Peyer's patch (tissue), 4 donors: ENCODE data around the gene ANTXR1. TPM values are rescaled to one million over a fixed set of nuclear protein-coding genes. Genes with fewer than 3 reads are reported as not detected.
"Not testable (repeated sequence)": the region's sequence is repeated elsewhere in the genome, so short reads cannot be mapped to it uniquely, and the experiment has no call there.

Experiments used
- DNase-seq, 3 donors: peaks; one replicate each; pipeline ENCODE4 v3.0.0-alpha.2; 2017 to 2019
- H3K27ac ChIP-seq, 4 donors: fragments of 200-600 bp; sonication (generic); one replicate each; pipeline ENCODE4 v1.5.1; 2016 to 2019
- H3K27me3 ChIP-seq, 2 donors: fragments of 200-600 bp; sonication (generic); one replicate each; pipeline ENCODE4 v1.5.1; 2019
- H3K36me3 ChIP-seq, 3 donors: fragments of 200-600 bp; sonication (generic); one replicate each; pipeline ENCODE4 v1.5.1; 2016 to 2019
- H3K4me1 ChIP-seq, 4 donors: fragments of 200-600 bp; sonication (generic); one replicate each; pipeline ENCODE4 v1.5.1; 2016 to 2019
- H3K4me3 ChIP-seq, 4 donors: fragments of 200-600 bp; sonication (generic); 1 replicate in 3 of 4; 2 replicates in 1 of 4; pipeline ENCODE4 v1.5.1; 2016 to 2019; ENCODE audit warnings: mild to moderate bottlenecking in 1 of 4
- H3K9me3 ChIP-seq, 4 donors: fragments of 200-600 bp; sonication (generic); one replicate each; pipeline ENCODE4 v1.5.1; 2016 to 2019; ENCODE audit warnings: mild to moderate bottlenecking in 1 of 4
- POLR2A ChIP-seq, 2 donors: fragments of 450-650 bp; IDR thresholded peaks; one replicate each; pipeline ENCODE4 v1.5.1; 2017; ENCODE audit warnings: antibody characterized with exemption in 2 of 2, mild to moderate bottlenecking in 2 of 2, moderate library complexity in 2 of 2
- total RNA-seq, 4 donors: library from RNA; depleted of rRNA; stranded (reverse); fragments of >200 nt; gene quantifications; one replicate each; pipeline ENCODE4 v1.1.0, GENCODE V29; 2016
- TF ChIP-seq, protein P1 (sequence below), 6 experiments: fragments of 450-650 bp in 4 of 6; fragments of 200-600 bp in 2 of 6; sonication (generic) in 1 of 6; IDR thresholded peaks; one replicate each; pipeline ENCODE4 v1.5.1; 2017 to 2019; ENCODE audit warnings: antibody characterized with exemption in 6 of 6, mild to moderate bottlenecking in 3 of 6, moderate library complexity in 1 of 6

The ANTXR1 gene
- total RNA-seq, 4 donors from 2014 or later = 5.4 to 39.6 (median 25.0) TPM

DNA sequence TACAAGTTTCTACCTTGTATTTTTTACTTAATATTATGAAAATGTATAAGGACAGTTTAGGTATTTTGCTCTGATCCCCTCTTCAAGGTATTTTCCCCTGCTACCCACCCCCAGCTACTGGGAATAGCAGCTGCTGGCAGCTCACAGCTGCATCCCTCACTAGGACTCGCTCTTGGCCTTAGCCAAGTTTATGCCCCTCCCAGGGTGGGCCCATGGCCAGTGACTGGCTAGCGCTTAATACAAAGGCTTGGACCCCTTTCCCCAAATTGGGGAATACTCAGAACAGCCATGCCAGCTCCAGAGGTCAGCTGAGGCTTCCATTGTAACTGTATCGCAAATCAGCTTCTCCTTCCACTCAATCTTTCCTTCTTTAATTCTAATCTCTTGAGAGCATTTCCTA is 242.8 kb downstream of the ANTXR1 start:
- TF ChIP-seq POLR2A (IDR thresholded peaks at IDR 0.05) = no peak
- TF ChIP-seq, protein P1, sequence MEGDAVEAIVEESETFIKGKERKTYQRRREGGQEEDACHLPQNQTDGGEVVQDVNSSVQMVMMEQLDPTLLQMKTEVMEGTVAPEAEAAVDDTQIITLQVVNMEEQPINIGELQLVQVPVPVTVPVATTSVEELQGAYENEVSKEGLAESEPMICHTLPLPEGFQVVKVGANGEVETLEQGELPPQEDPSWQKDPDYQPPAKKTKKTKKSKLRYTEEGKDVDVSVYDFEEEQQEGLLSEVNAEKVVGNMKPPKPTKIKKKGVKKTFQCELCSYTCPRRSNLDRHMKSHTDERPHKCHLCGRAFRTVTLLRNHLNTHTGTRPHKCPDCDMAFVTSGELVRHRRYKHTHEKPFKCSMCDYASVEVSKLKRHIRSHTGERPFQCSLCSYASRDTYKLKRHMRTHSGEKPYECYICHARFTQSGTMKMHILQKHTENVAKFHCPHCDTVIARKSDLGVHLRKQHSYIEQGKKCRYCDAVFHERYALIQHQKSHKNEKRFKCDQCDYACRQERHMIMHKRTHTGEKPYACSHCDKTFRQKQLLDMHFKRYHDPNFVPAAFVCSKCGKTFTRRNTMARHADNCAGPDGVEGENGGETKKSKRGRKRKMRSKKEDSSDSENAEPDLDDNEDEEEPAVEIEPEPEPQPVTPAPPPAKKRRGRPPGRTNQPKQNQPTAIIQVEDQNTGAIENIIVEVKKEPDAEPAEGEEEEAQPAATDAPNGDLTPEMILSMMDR (IDR thresholded peaks at IDR 0.05) = no peak
- DNase-seq = no peak

DNA sequence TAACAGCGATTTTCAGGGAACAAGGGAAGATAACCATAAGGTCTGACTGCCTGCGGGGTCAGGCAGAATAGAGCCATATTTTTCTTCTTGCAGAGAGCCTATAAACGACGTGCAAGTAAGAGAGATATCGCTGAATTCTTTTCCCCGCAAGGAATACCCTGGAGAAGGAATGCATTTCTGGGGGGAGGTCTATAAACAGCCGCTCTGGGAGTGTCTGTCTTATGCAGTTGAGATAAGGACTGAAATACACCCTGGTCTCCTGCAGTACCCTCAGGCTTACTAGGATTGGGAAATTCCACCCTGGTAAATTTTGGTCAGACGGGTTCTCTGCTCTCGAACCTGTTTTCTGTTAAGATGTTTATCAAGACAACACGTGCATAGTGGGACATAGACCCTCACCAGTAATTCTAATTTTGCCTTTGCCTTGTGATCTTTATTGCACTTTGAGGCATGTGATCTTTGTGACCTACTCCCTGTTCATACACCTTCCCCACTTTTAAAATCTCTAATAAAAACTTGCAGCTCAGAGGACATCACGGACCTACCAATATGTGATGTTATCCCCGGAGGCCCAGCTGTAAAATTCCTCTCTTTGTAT is 247.1 kb downstream of the ANTXR1 start:
- H3K27ac ChIP-seq, H3K4me3 ChIP-seq, H3K27me3 ChIP-seq, H3K9me3 ChIP-seq, H3K36me3 ChIP-seq, H3K4me1 ChIP-seq, DNase-seq: not testable (repeated sequence)

More for the DNA sequence above, 242.8 kb downstream of the ANTXR1 start:
- Histone ChIP-seq H3K27me3 (no peaks in the 10 kb centered on the region), H3K4me3 (no peak overlapping the region), H3K27ac (no peak overlapping the region), H3K36me3 (no peaks in the 10 kb centered on the region), H3K9me3 (peaks cover 0 to 5% (median 1%) of the 10 kb centered on the region in 4 donors), H3K4me1 (no peaks in the 10 kb centered on the region)

DNA sequence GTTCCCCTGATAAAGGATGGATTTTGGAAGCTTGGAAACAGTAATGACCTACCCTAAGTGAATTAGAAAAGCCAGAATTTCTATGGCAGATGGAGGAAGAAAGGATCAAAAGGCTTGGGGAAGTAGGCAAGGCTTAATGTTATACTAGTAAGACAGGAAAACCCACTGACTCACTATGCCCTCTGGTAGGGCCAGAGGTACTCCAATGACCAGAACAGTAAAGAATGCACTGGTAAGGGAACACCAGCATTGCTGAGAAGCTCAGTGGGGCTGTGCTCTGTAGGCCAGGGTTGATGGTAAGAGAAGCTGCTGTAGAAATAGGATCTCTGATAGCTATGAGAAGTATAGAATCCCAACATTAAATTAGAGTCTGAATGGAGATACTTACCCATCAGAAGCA is 247.7 kb downstream of the ANTXR1 start:
- no peaks in the 10 kb centered on the region for H3K36me3 ChIP-seq
- H3K27ac ChIP-seq = no peak overlapping the region
- no peaks in the 10 kb centered on the region for H3K4me1 ChIP-seq
- no peak for DNase-seq
- H3K9me3 ChIP-seq = peaks cover 0 to 5% (median 2%) of the 10 kb centered on the region in 4 donors
- H3K27me3 ChIP-seq = no peaks in the 10 kb centered on the region
- no peak overlapping the region for H3K4me3 ChIP-seq
- TF ChIP-seq, protein P1 (IDR thresholded peaks at IDR 0.05) = no peak
- no peak for TF ChIP-seq POLR2A (IDR thresholded peaks at IDR 0.05)

DNA sequence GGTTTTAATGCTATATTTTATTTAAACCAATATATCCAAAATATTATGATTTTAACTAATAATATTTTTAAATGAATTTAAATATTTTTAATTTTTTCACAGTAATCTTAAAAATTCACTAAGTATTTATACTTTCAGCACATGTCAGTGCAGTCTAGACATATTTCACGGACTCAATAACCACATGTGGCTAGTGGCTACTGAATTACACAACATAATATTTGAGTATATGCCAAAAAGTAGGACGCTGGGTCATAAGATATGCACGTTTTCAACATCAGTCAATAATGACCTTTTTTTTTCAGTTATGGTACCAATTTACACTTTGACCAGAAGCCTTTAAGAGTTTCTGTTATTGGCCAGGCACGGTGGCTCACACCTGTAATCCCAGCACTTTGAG is 256.4 kb downstream of the ANTXR1 start:
- DNase-seq = no peak
- Histone ChIP-seq H3K36me3 (no peaks in the 10 kb centered on the region), H3K27me3 (no peaks in the 10 kb centered on the region), H3K4me3 (no peak overlapping the region), H3K4me1 (no peaks in the 10 kb centered on the region), H3K9me3 (no peaks in the 10 kb centered on the region), H3K27ac (no peak overlapping the region)
- TF ChIP-seq, protein P1 (IDR thresholded peaks at IDR 0.05) = no peak
- no peak for TF ChIP-seq POLR2A (IDR thresholded peaks at IDR 0.05)

DNA sequence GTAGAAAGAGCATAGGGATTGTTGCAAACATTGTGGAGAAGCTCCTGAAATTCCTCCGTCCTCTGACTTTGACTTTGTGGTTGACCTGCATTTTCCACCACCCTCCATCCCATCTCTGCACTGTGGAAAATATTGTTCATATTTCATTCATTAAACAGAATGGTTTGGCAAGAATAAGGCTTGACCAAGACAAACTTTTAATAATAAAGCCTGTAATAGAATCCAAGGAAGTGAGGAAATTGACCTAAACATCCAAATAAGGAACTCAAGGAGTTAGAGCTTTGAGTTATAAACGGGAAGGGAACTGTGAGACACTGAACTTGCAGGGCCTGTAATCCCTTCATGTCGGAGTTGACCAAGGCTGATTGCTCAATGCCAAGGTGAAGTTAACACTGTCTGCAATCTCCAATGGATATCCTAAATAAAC is 258.9 kb downstream of the ANTXR1 start:
- Histone ChIP-seq H3K36me3 (no peaks in the 10 kb centered on the region), H3K4me1 (no peaks in the 10 kb centered on the region), H3K9me3 (no peaks in the 10 kb centered on the region), H3K27ac (no peak overlapping the region), H3K27me3 (no peaks in the 10 kb centered on the region), H3K4me3 (no peak overlapping the region)
- no peak for TF ChIP-seq POLR2A (IDR thresholded peaks at IDR 0.05)
- TF ChIP-seq, protein P1 (IDR thresholded peaks at IDR 0.05) = no peak
- no peak for DNase-seq

DNA sequence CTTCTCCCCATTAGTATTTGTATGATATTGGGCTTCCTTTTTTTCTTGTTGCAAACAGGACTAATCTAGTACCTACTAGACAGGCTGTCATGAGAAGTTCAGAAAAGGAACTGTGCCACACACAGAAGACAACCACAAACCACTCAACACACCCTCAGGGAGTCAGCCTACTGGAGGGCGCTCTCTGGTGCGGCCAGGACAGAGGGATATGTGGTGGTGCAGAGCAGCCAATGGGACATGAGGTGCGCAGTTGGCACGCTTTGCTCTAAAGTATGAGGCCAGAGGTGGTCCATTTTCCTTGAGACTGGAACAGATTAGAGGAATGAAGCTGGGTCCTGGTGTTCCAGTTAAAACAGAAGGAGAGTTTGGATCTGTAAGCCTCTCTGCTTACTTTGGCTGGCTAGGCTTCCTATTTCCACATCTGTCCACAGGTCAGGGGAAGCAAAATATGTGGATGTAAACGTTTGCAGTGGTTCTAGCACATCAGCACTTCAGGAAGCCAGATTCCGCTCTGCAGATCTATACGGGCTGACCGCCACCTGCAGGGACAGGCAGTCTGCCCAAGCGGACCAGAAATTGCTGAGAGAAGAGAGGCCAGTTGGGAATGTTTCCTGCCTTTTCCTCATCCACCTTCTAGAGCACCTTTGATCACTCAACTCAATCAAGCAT is 260.0 kb downstream of the ANTXR1 start:
- no peak for DNase-seq
- Histone ChIP-seq H3K27ac (no peak overlapping the region), H3K4me3 (no peak overlapping the region), H3K4me1 (no peaks in the 10 kb centered on the region), H3K36me3 (no peaks in the 10 kb centered on the region), H3K27me3 (no peaks in the 10 kb centered on the region), H3K9me3 (no peaks in the 10 kb centered on the region)
- TF ChIP-seq, protein P1 (IDR thresholded peaks at IDR 0.05) = no peak
- no peak for TF ChIP-seq POLR2A (IDR thresholded peaks at IDR 0.05)
